HCT116 (cell line): ENCODE data around the gene WDR83. TPM values are rescaled to one million over a fixed set of nuclear protein-coding genes. Genes with fewer than 3 reads are reported as not detected.
"Not testable (repeated sequence)": the region's sequence is repeated elsewhere in the genome, so short reads cannot be mapped to it uniquely, and the experiment has no call there.

Source experiments
- ATAC-seq: fragments of 200-7000 bp; cut with Tn5 transposase; 2 replicates; pipeline ENCODE4 v1.9.1; 2020; ENCODE audit warnings: mild to moderate bottlenecking, moderate library complexity
- BruUV-seq: library from RNA; stranded (reverse); fragments of 400-500 nt; replicated peaks from 2 replicates; lab custom pipeline; 2021; lab: Mats Ljungman, UMichigan
- CTCF ChIA-PET: fragments of 300-600 bp; sonication (Branson Sonifier 250); formaldehyde crosslinking; loops from one replicate; lab custom pipeline; 2021; ENCODE audit warnings: antibody characterized with exemption; lab: Charles Lee
- POLR2A ChIA-PET: fragments of 300-600, 350-600 bp; sonication (Branson Sonifier 250); formaldehyde crosslinking; loops from one replicate; lab custom pipeline; 2021; ENCODE audit warnings: antibody characterized with exemption; lab: Charles Lee
- RAD21 ChIA-PET, 2 experiments: fragments of 300-600 bp; sonication (Branson Sonifier 250); formaldehyde crosslinking; loops; one replicate each; lab custom pipeline; 2023; ENCODE audit warnings: low total read pairs in 2 of 2; ENCODE audit not compliant: uncharacterized antibody in 2 of 2, unreplicated experiment in 2 of 2, low non-redundant PET in 1 of 2; lab: Charles Lee
- DNase-seq: peaks from one replicate; pipeline ENCODE4 v3.0.0-alpha.2; 2010; ENCODE audit warnings: low read depth, low spot score
- H2AFZ ChIP-seq: fragments of 200-600 bp; shearing (Covaris generic), sonication (generic); 2 replicates; pipeline ENCODE4 v1.6.1; 2017; ENCODE audit warnings: low read depth, mixed run types, mixed read lengths, antibody characterized with exemption, low read length; ENCODE audit not compliant: poor library complexity, severe bottlenecking
- H3K27ac ChIP-seq: 2 replicates; pipeline ENCODE4 v1.5.1; 2012; ENCODE audit warnings: low read depth, low read length
- H3K27me3 ChIP-seq: fragments of 200-600 bp; sonication (generic); 2 replicates; pipeline ENCODE4 v1.6.1; 2016; ENCODE audit warnings: mixed run types, low read length, mixed read lengths; ENCODE audit not compliant: insufficient read depth
- H3K36me3 ChIP-seq, 2 experiments: fragments of 200-500 bp in 1 of 2; fragments of 200-600 bp in 1 of 2; sonication (Bioruptor generic) in 1 of 2; sonication (generic) in 1 of 2; 2 replicates each; pipeline versions ENCODE4 v1.5.1 to v1.6.1; 2014 to 2016; ENCODE audit warnings: low read length in 2 of 2, inconsistent platforms in 1 of 2, mixed read lengths in 1 of 2, mixed run types in 1 of 2; ENCODE audit not compliant: insufficient read depth in 2 of 2, control insufficient read depth in 1 of 2
- H3K4me1 ChIP-seq, 2 experiments: fragments of 200-600 bp in 1 of 2; sonication (generic) in 1 of 2; 2 replicates each; pipeline versions ENCODE4 v1.5.1 to v1.6.1; 2012 to 2017; ENCODE audit warnings: low read length in 2 of 2, inconsistent platforms in 1 of 2, mild to moderate bottlenecking in 1 of 2, mixed read lengths in 1 of 2, mixed run types in 1 of 2, moderate library complexity in 1 of 2; ENCODE audit not compliant: insufficient read depth in 2 of 2, control insufficient read depth in 1 of 2
- H3K4me2 ChIP-seq: fragments of 200-600 bp; sonication (generic); 2 replicates; pipeline ENCODE4 v1.6.1; 2017; ENCODE audit warnings: mixed run types, low read length, mixed read lengths
- H3K4me3 ChIP-seq, 2 experiments: fragments of 200-600 bp in 1 of 2; sonication (generic) in 1 of 2; replicated peaks in 1 of 2; 2 replicates each; pipeline ENCODE4 v1.5.1; 2011 to 2016; ENCODE audit warnings: low read length in 2 of 2, control low read depth in 1 of 2, low read depth in 1 of 2, mild to moderate bottlenecking in 1 of 2, mixed read lengths in 1 of 2, mixed run types in 1 of 2
- H3K79me2 ChIP-seq: fragments of 200-600 bp; sonication (generic); 2 replicates; pipeline ENCODE4 v1.6.1; 2017; ENCODE audit warnings: mild to moderate bottlenecking, mixed run types, low read length, moderate library complexity, mixed read lengths; ENCODE audit not compliant: insufficient read depth
- H3K9ac ChIP-seq: fragments of 200-600 bp; sonication (generic); 2 replicates; pipeline ENCODE4 v1.6.1; 2016; ENCODE audit warnings: low read length, mixed read lengths
- H3K9me2 ChIP-seq: fragments of 200-600 bp; sonication (generic), shearing (Covaris generic); 2 replicates; pipeline ENCODE4 v1.6.1; 2017; ENCODE audit warnings: mixed run types, mild to moderate bottlenecking, moderate library complexity; ENCODE audit not compliant: insufficient read depth
- H3K9me3 ChIP-seq, 2 experiments: fragments of 200-500 bp in 1 of 2; fragments of 200-600 bp in 1 of 2; sonication (Bioruptor generic) in 1 of 2; sonication (generic) in 1 of 2; 2 replicates each; pipeline ENCODE4 v1.6.1; 2014 to 2017; ENCODE audit warnings: low read length in 2 of 2, mixed read lengths in 2 of 2, inconsistent platforms in 1 of 2, low read depth in 1 of 2, mild to moderate bottlenecking in 1 of 2, mixed run types in 1 of 2, moderate library complexity in 1 of 2; ENCODE audit not compliant: control insufficient read depth in 1 of 2, insufficient read depth in 1 of 2
- H4K20me1 ChIP-seq: fragments of 200-600 bp; sonication (generic), shearing (Covaris generic); 2 replicates; pipeline ENCODE4 v1.6.1; 2017; ENCODE audit warnings: mixed run types, mild to moderate bottlenecking, moderate library complexity; ENCODE audit not compliant: insufficient read depth
- CBX3 ChIP-seq: IDR thresholded peaks from 2 replicates; pipeline ENCODE4 v1.6.1; 2012; ENCODE audit warnings: low read depth
- CEBPB ChIP-seq: IDR thresholded peaks from 2 replicates; pipeline ENCODE4 v1.6.1; 2012; ENCODE audit warnings: low read depth
- EZH2 ChIP-seq: fragments of 200-600 bp; sonication (generic); IDR thresholded peaks from 2 replicates; pipeline ENCODE4 v1.6.1; 2017; ENCODE audit warnings: antibody characterized with exemption, mixed run types
- EZH2phosphoT487 ChIP-seq: fragments of 200-600 bp; IDR thresholded peaks from 2 replicates; pipeline ENCODE4 v1.6.1; 2018; ENCODE audit warnings: antibody characterized with exemption, borderline replicate concordance
- FOSL1 ChIP-seq: IDR thresholded peaks from 2 replicates; pipeline ENCODE4 v1.6.1; 2012; ENCODE audit warnings: low read depth
- MAX ChIP-seq: IDR thresholded peaks from 2 replicates; pipeline ENCODE4 v1.6.1; 2012
- REST ChIP-seq: IDR thresholded peaks from 2 replicates; pipeline ENCODE4 v1.6.1; 2012; ENCODE audit warnings: low read depth
- YY1 ChIP-seq: IDR thresholded peaks from 2 replicates; pipeline ENCODE4 v1.6.1; 2011; ENCODE audit warnings: low read length, low read depth, moderate library complexity, mild to moderate bottlenecking; ENCODE audit not compliant: insufficient replicate concordance; ENCODE audit errors: extremely low read depth
- intact Hi-C: fragments of 100-400 bp; cut with micrococcal nuclease; formaldehyde crosslinking; loops from 2 replicates; pipeline ENCODE4 v1.10.0; 2022
- total RNA-seq: library from RNA; stranded (reverse); gene quantifications from one replicate; pipeline ENCODE4 v1.2.1, GENCODE V29; 2021; ENCODE audit not compliant: unreplicated experiment

WDR83 gene
- total RNA-seq, 1 experiment from 2014 or later, result 20.1 TPM

- H3K9me3 ChIP-seq, RAD21 ChIA-PET, H3K27me3 ChIP-seq, H3K4me3 ChIP-seq, DNase-seq, H3K9me2 ChIP-seq, ATAC-seq, BruUV-seq, intact Hi-C loops, H3K27ac ChIP-seq, H3K4me1 ChIP-seq, CTCF ChIA-PET, H2AFZ ChIP-seq, H4K20me1 ChIP-seq, H3K9ac ChIP-seq, H3K4me2 ChIP-seq, POLR2A ChIA-PET: not testable (repeated sequence)
- H3K79me2 ChIP-seq, result peaks cover 39% of the 10 kb centered on the region; the same call in 1 of the 2 replicates
- peaks cover 51 to 56% of the 10 kb centered on the region in 2 experiments for H3K36me3 ChIP-seq
Observed at GRCh38 chr19:12712077-12712476, 45.5 kb downstream of the WDR83 start.

- Histone ChIP-seq H3K79me2 (peaks cover 51% of the 10 kb centered on the region), H3K36me3 (peaks cover 44 to 60% of the 10 kb centered on the region in 2 experiments)
- H3K27me3 ChIP-seq, BruUV-seq, RAD21 ChIA-PET, CTCF ChIA-PET, H3K4me1 ChIP-seq, H3K9me3 ChIP-seq, H3K9me2 ChIP-seq, intact Hi-C loops, ATAC-seq, H3K9ac ChIP-seq, DNase-seq, H3K4me2 ChIP-seq, H3K27ac ChIP-seq, H4K20me1 ChIP-seq, H2AFZ ChIP-seq, H3K4me3 ChIP-seq: not testable (repeated sequence)
- POLR2A ChIA-PET, result interaction anchor here (1.4 kb wide), 1 partner anchor 83 kb away, joined by 3 read pairs; no protein-coding TSS in a partner anchor
Observed at GRCh38 chr19:12713304-12713703, 46.7 kb downstream of the WDR83 start.

- ChIA-PET POLR2A (no interaction called here), RAD21 (no interaction called here), CTCF (no interaction called here)
- ATAC-seq (no peak), DNase-seq (no peak)
- no peak overlapping the region for H3K27ac ChIP-seq
- no peak overlapping the region for H3K4me3 ChIP-seq
- H3K9ac ChIP-seq, result no peak overlapping the region
- H3K4me1 ChIP-seq, result peaks cover 0 to 8% of the 10 kb centered on the region in 2 experiments; a peak in 1 of 4 replicates
- H3K79me2 ChIP-seq, result peaks cover 64% of the 10 kb centered on the region
- no peak overlapping the region for H2AFZ ChIP-seq
- H3K4me2 ChIP-seq, result no peak overlapping the region
- no TSS peak for BruUV-seq
- peaks cover 45 to 58% of the 10 kb centered on the region in 2 experiments for H3K36me3 ChIP-seq
- TF ChIP-seq EZH2, result no peak
- TF ChIP-seq YY1, result no peak
- no peak for TF ChIP-seq FOSL1
- TF ChIP-seq CEBPB, result no peak
- no peak for TF ChIP-seq REST
- TF ChIP-seq CBX3, result no peak
- no peak for TF ChIP-seq EZH2phosphoT487
- TF ChIP-seq MAX, result no peak
- no peaks in the 10 kb centered on the region for H3K9me3 ChIP-seq
- intact Hi-C loops, result loop anchor here (5.0 kb wide), 1 partner anchor 122 kb away; the partner anchor contains the start of gene MAST1
- no peaks in the 10 kb centered on the region for H3K27me3 ChIP-seq
- H4K20me1 ChIP-seq, result no peaks in the 10 kb centered on the region
- H3K9me2 ChIP-seq, result no peaks in the 10 kb centered on the region
Observed at GRCh38 chr19:12715102-12715501, 48.5 kb downstream of the WDR83 start.
